Esophagus muscularis mucosa (tissue), 3 donors: Measurements from ENCODE around the gene CAST.

Experiments used
- CTCF ChIP-seq, 3 experiments: fragments of 200-600 bp in 2 of 3; fragments of 450-650 bp in 1 of 3; sonication (generic) in 2 of 3; IDR thresholded peaks; one replicate each; pipeline ENCODE4 v1.5.1; 2017 to 2019; ENCODE audit warnings: antibody characterized with exemption in 3 of 3, mild to moderate bottlenecking in 2 of 3, moderate library complexity in 1 of 3
- EP300 ChIP-seq: sonication (generic); formaldehyde crosslinking; IDR thresholded peaks from one replicate; pipeline ENCODE4 v1.6.1; 2017; ENCODE audit warnings: antibody characterized with exemption

GRCh38 chr5:96788112-96788749 is 126.1 kb downstream of the CAST start:
- TF ChIP-seq EP300, result no peak
- no peak for TF ChIP-seq CTCF (IDR thresholded peaks at IDR 0.05)
